ENCODE results near the gene GPR89B. TPM values are rescaled to one million over a fixed set of nuclear protein-coding genes. Genes with fewer than 3 reads are reported as not detected.
A peak's percentile ranks its signal among the peaks of the same experiment; 100 is the strongest.
"Not testable (repeated sequence)": the region's sequence is repeated elsewhere in the genome, so short reads cannot be mapped to it uniquely, and the experiment has no call there.

Gene GPR89B
- total and polyA plus RNA-seq, 2 of the 8 experiments (the other 6 are each of a cell fraction or from before 2014, with no cell fraction given): 19.5 to 32.5 TPM

DNA sequence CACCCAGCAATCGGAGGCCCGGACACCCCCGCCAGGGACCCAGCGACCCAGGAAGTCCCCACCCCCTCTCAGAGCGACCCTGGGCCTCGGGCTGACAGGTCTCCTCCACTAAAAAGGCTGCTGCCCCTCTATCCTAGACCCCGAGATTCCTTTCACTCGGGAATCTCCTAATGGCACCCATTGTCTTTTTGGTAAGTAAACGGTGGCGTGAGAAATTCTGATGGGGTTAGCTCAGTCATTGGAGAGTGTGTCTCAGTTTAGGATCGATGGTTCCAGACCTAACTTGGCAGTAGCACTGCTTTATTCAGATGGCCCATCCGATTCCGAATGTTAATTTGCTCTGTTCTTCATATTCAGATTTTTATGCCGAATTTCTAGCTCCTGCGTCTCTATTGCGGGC lies 104.9 kb downstream of the GPR89B start:
- H3K79me2 ChIP-seq (ENCODE audit: control insufficient read depth in 1 of 2, insufficient read depth in 2 of 2, low read length in 2 of 2); H2AFZ ChIP-seq (ENCODE audit: low read length); H2BK5ac ChIP-seq (ENCODE audit: low read depth, low read length); H4K5ac ChIP-seq (ENCODE audit: insufficient read length, low read depth, low read length); H3K56ac ChIP-seq (replicated peaks; ENCODE audit: insufficient read length, low read depth, low read length); H4K20me1 ChIP-seq (replicated peaks in 1 of 2; ENCODE audit: control insufficient read depth in 1 of 2, insufficient read depth in 2 of 2, low read length in 2 of 2); H2BK15ac ChIP-seq (ENCODE audit: low read length); FAIRE-seq; H3K4me1 ChIP-seq (replicated peaks in 1 of 4; ENCODE audit: control insufficient read depth in 3 of 4, insufficient read depth in 4 of 4, low read length in 3 of 4); DNase-seq (ENCODE audit: low read depth in 1 of 2, low spot score in 2 of 2); H3K27me3 ChIP-seq (replicated peaks in 1 of 4; ENCODE audit: control insufficient read depth in 3 of 4, extremely low read depth in 1 of 4, insufficient read depth in 3 of 4, low read length in 3 of 4); H3K79me1 ChIP-seq (ENCODE audit: low read depth, low read length); H3K18ac ChIP-seq (ENCODE audit: extremely low read depth, low read length); H3K14ac ChIP-seq (ENCODE audit: insufficient read length); H2BK120ac ChIP-seq (replicated peaks; ENCODE audit: low read depth, low read length); H3K27ac ChIP-seq (ENCODE audit: low read depth, low read length); H4K91ac ChIP-seq (replicated peaks; ENCODE audit: insufficient read length, low read length); H3K36me3 ChIP-seq (ENCODE audit: control insufficient read depth in 2 of 4, insufficient read depth in 4 of 4, low read length in 3 of 4); H2AK5ac ChIP-seq (ENCODE audit: low read depth, low read length); H3K4ac ChIP-seq (replicated peaks; ENCODE audit: insufficient read length, low read depth, low read length); H3K9me3 ChIP-seq (ENCODE audit: insufficient read depth in 2 of 2, low read depth in 1 of 2, low read length in 1 of 2); H4K8ac ChIP-seq (ENCODE audit: extremely low read depth, insufficient read depth, low read length); CTCF ChIA-PET (ENCODE audit: partially characterized antibody); H2BK12ac ChIP-seq (ENCODE audit: low read depth, low read length); H3K23ac ChIP-seq (ENCODE audit: insufficient read length); POLR2A ChIA-PET (ENCODE audit: partially characterized antibody); H3K9ac ChIP-seq (replicated peaks in 1 of 4; ENCODE audit: extremely low read depth in 1 of 4, low read depth in 3 of 4, low read length in 3 of 4); H2BK20ac ChIP-seq (ENCODE audit: low read length); H3K23me2 ChIP-seq (ENCODE audit: low read depth, low read length): not testable (repeated sequence)
- Histone ChIP-seq H3K4me3 (ENCODE audit: extremely low read depth in 1 of 4, insufficient read depth in 2 of 4, low read depth in 3 of 4, low read length in 4 of 4) (peak overlapping the region; percentile 27 to 63 (median 43); a peak in 6 of 8 replicates), H3K4me2 (ENCODE audit: insufficient read depth in 1 of 2, low read depth in 2 of 2, low read length in 2 of 2) (peak overlapping the region in 1 of 2 experiments; percentile 42; a peak in 2 of 4 replicates)
- WGBS, 2 experiments (ENCODE audit: extremely low coverage in 1 of 2, insufficient coverage in 1 of 2, insufficient read length in 1 of 2, insufficient replicate concordance in 2 of 2, low coverage in 1 of 2, low lambda C conversion rate in 2 of 2, missing lambda C conversion rate in 1 of 2): 3% methylated on average over 10 of the region's 16 CpGs; no CpG with 5 or more reads in 1 of the 2 experiments

DNA sequence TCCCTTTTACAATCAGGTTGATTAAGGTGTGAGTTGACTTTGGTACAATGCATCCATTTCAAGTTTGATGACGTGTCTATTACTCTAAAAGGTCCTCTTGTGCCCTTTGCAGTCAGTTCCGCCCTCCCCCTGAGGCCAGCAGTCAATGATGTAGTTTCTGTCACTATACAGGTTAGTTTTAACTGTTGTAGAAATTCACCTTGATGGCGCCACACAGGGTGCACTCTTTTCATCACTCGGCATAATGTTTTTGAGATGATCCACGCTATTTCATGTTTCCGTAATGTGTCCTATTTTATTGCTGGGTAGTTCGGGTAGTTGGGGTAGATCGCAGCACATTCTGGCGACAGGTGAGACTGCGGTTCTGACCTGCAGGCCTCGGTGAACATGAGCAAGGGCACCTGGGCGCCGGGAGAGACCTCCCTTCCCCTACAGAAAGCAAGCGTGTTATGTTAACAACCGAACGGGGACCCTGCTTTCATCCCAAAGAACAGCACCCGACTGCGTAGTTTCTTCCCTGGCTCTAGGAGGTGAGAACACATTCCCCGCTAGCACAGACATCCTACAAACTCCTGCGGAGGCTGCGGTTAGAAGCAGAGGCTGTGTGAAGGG lies 109.7 kb downstream of the GPR89B start:
- H3K23ac ChIP-seq (ENCODE audit: insufficient read length); H2AFZ ChIP-seq (ENCODE audit: low read length); H3K27ac ChIP-seq (ENCODE audit: low read depth, low read length); FAIRE-seq; H3K79me2 ChIP-seq (ENCODE audit: control insufficient read depth in 1 of 2, insufficient read depth in 2 of 2, low read length in 2 of 2); H3K18ac ChIP-seq (ENCODE audit: extremely low read depth, low read length); H4K8ac ChIP-seq (ENCODE audit: extremely low read depth, insufficient read depth, low read length); H3K36me3 ChIP-seq (ENCODE audit: control insufficient read depth in 2 of 4, insufficient read depth in 4 of 4, low read length in 3 of 4); H3K56ac ChIP-seq (replicated peaks; ENCODE audit: insufficient read length, low read depth, low read length); H4K5ac ChIP-seq (ENCODE audit: insufficient read length, low read depth, low read length); H4K20me1 ChIP-seq (replicated peaks in 1 of 2; ENCODE audit: control insufficient read depth in 1 of 2, insufficient read depth in 2 of 2, low read length in 2 of 2); H3K14ac ChIP-seq (ENCODE audit: insufficient read length); H2AK5ac ChIP-seq (ENCODE audit: low read depth, low read length); H4K91ac ChIP-seq (replicated peaks; ENCODE audit: insufficient read length, low read length); H2BK12ac ChIP-seq (ENCODE audit: low read depth, low read length); H3K9ac ChIP-seq (replicated peaks in 1 of 4; ENCODE audit: extremely low read depth in 1 of 4, low read depth in 3 of 4, low read length in 3 of 4); H3K4ac ChIP-seq (replicated peaks; ENCODE audit: insufficient read length, low read depth, low read length); H2BK5ac ChIP-seq (ENCODE audit: low read depth, low read length); H3K79me1 ChIP-seq (ENCODE audit: low read depth, low read length); H3K27me3 ChIP-seq (replicated peaks in 1 of 4; ENCODE audit: control insufficient read depth in 3 of 4, extremely low read depth in 1 of 4, insufficient read depth in 3 of 4, low read length in 3 of 4); H3K4me1 ChIP-seq (replicated peaks in 1 of 4; ENCODE audit: control insufficient read depth in 3 of 4, insufficient read depth in 4 of 4, low read length in 3 of 4); H3K23me2 ChIP-seq (ENCODE audit: low read depth, low read length); H3K9me3 ChIP-seq (ENCODE audit: insufficient read depth in 2 of 2, low read depth in 1 of 2, low read length in 1 of 2); H2BK120ac ChIP-seq (replicated peaks; ENCODE audit: low read depth, low read length); H2BK15ac ChIP-seq (ENCODE audit: low read length); CTCF ChIA-PET (ENCODE audit: partially characterized antibody); H2BK20ac ChIP-seq (ENCODE audit: low read length); DNase-seq (ENCODE audit: low read depth in 1 of 2, low spot score in 2 of 2): not testable (repeated sequence)
- POLR2A ChIA-PET (ENCODE audit: partially characterized antibody): interaction anchor here (0.9 to 1.0 kb wide), 4 partner anchors 11 to 296 kb away, joined by 3 to 17 read pairs (median 4); no protein-coding TSS in a partner anchor
- peak overlapping the region; percentile 48 to 53; a peak in 3 of 4 replicates for H3K4me2 ChIP-seq (ENCODE audit: insufficient read depth in 1 of 2, low read depth in 2 of 2, low read length in 2 of 2)
- 16% methylated on average over 4 of the region's 21 CpGs; no CpG with 5 or more reads in 1 of the 2 experiments for WGBS, 2 experiments (ENCODE audit: extremely low coverage in 1 of 2, insufficient coverage in 1 of 2, insufficient read length in 1 of 2, insufficient replicate concordance in 2 of 2, low coverage in 1 of 2, low lambda C conversion rate in 2 of 2, missing lambda C conversion rate in 1 of 2)
- H3K4me3 ChIP-seq (ENCODE audit: extremely low read depth in 1 of 4, insufficient read depth in 2 of 4, low read depth in 3 of 4, low read length in 4 of 4): peak overlapping the region in 3 of 4 experiments; percentile 3 to 47 (median 23); a peak in 5 of 8 replicates
